Gastroesophageal sphincter (tissue), 3 donors: ENCODE results near the gene KISS1R.

Experiments
- CTCF ChIP-seq, 4 experiments: fragments of 200-600 bp in 2 of 4; fragments of 450-650 bp in 2 of 4; sonication (generic) in 1 of 4; IDR thresholded peaks; one replicate each; pipeline ENCODE4 v1.5.1; 2017 to 2019; ENCODE audit warnings: antibody characterized with exemption in 4 of 4, mild to moderate bottlenecking in 2 of 4, moderate library complexity in 2 of 4
- EP300 ChIP-seq: sonication (generic); formaldehyde crosslinking; IDR thresholded peaks from one replicate; pipeline ENCODE4 v1.6.1; 2017; ENCODE audit warnings: antibody characterized with exemption, mild to moderate bottlenecking
- POLR2A ChIP-seq, 2 donors: fragments of 450-650 bp; IDR thresholded peaks; one replicate each; pipeline ENCODE4 v1.6.1; 2017; ENCODE audit warnings: antibody characterized with exemption in 2 of 2, mild to moderate bottlenecking in 2 of 2, moderate library complexity in 1 of 2
- POLR2AphosphoS5 ChIP-seq: sonication (generic); formaldehyde crosslinking; IDR thresholded peaks from one replicate; pipeline ENCODE4 v1.6.1; 2017; ENCODE audit warnings: antibody characterized with exemption

DNA sequence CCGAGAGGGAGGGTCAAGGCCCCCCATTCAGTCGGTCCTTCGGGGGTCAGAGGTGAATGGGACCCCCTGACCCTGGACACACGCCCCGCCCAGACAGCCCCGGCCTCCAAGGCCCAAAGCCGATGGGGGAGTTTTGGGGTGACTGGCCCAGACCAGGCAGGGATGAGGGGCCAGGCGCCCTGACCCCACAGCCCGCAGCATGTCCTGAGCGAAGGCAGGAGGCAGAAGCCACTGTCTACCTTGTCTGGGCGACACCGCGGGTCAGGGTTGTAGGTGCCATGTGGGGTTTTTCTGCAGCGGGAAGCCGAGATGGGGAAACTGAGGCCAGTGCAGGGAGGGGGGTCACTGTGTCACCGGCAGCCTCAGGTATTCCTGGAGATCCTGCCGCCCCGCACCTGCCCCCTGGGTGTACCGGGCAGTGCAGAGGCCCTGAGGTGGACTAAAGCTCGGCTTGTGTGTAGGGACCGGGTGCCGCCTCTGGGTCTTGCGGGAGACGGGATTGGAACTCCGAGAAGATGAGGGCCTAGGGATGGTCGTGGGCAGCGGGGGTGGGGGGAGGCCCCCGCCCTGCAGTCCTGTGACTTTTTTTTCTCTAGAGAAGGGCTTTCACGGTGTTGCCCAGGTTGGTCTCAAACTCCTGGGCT, 17.2 kb downstream of the KISS1R start:
- TF ChIP-seq CTCF (IDR thresholded peaks at IDR 0.05) (no peak), POLR2A (IDR thresholded peaks at IDR 0.05) (no peak), POLR2AphosphoS5 (no peak), EP300 (no peak)
